HepG2 (cell line): ENCODE data around the gene FZD7. TPM values are rescaled to one million over a fixed set of nuclear protein-coding genes. Genes with fewer than 3 reads are reported as not detected.

Experiments
- ATAC-seq: fragments of 200-7000 bp; cut with Tn5 transposase; 3 replicates; pipeline ENCODE4 v1.9.1; 2020; ENCODE audit warnings: mild to moderate bottlenecking, moderate library complexity
- BruUV-seq: library from RNA; stranded (reverse); fragments of 400-500 nt; replicated peaks from 2 replicates; lab custom pipeline; 2021; lab: Mats Ljungman, UMichigan
- CTCF ChIA-PET: fragments of 300-600 bp; formaldehyde crosslinking; extraction: SDS; loops from one replicate; lab custom pipeline; 2021; ENCODE audit warnings: low total read pairs, inconsistent platforms, low intra/inter-chr PET ratio; lab: Yijun Ruan, JAX
- POLR2A ChIA-PET: fragments of 350-600 bp; sonication (Branson Sonifier 250); formaldehyde crosslinking; loops from one replicate; lab custom pipeline; 2020; ENCODE audit warnings: antibody characterized with exemption, inconsistent platforms; lab: Yijun Ruan, JAX
- DNase-seq: peaks from one replicate; pipeline ENCODE4 v3.0.0-alpha.2; 2015; ENCODE audit warnings: low spot score
- FAIRE-seq: peaks from 3 replicates; lab custom pipeline; 2011; peaks lifted over from hg19 to GRCh38; lab: Jason Lieb, UNC
- H2AFZ ChIP-seq: one replicate; pipeline ENCODE4 v1.6.1; 2011; ENCODE audit warnings: low read length, inconsistent platforms
- H3K27ac ChIP-seq: fragments of 300-600 bp; 3 replicates; pipeline ENCODE4 v1.8.0; 2011; ENCODE audit warnings: mixed run types, mild to moderate bottlenecking, mixed read lengths, low read length, inconsistent platforms; ENCODE audit not compliant: insufficient read depth; ENCODE audit errors: extremely low read length
- H3K27me3 ChIP-seq, 2 experiments: fragments of 200-600 bp in 1 of 2; 2 replicates in 1 of 2; 3 replicates in 1 of 2; pipeline versions ENCODE4 v1.6.0 to v1.8.0; 2011; ENCODE audit warnings: low read length in 2 of 2, mild to moderate bottlenecking in 2 of 2, moderate library complexity in 2 of 2, inconsistent platforms in 1 of 2; ENCODE audit not compliant: insufficient read depth in 2 of 2, control insufficient read depth in 1 of 2
- H3K36me3 ChIP-seq, 2 experiments: fragments of 200-600 bp in 1 of 2; replicated peaks in 1 of 2; 2 replicates in 1 of 2; 3 replicates in 1 of 2; pipeline versions ENCODE4 v1.5.1 to v1.8.0; 2011; ENCODE audit warnings: low read length in 2 of 2, inconsistent platforms in 1 of 2; ENCODE audit not compliant: insufficient read depth in 2 of 2, control insufficient read depth in 1 of 2
- H3K4me1 ChIP-seq: 2 replicates; pipeline ENCODE4 v1.5.1; 2012; ENCODE audit warnings: low read length, inconsistent platforms; ENCODE audit not compliant: insufficient read depth
- H3K4me2 ChIP-seq: 2 replicates; pipeline ENCODE4 v1.6.0; 2011; ENCODE audit warnings: low read depth, low read length, inconsistent platforms
- H3K4me3 ChIP-seq, 3 experiments: fragments of 200-600 bp in 1 of 3; sonication (generic), shearing (Covaris generic) in 1 of 3; replicated peaks in 1 of 3; 2 replicates each; pipeline ENCODE4 v1.5.1; 2011 to 2016; ENCODE audit warnings: low read length in 3 of 3, inconsistent platforms in 2 of 3, low read depth in 2 of 3, mild to moderate bottlenecking in 2 of 3, control low read depth in 1 of 3, mixed read lengths in 1 of 3; ENCODE audit not compliant: insufficient read depth in 1 of 3
- H3K79me2 ChIP-seq: one replicate; pipeline ENCODE4 v1.6.1; 2011; ENCODE audit warnings: low read length, inconsistent platforms; ENCODE audit not compliant: insufficient read depth
- H3K9ac ChIP-seq: 2 replicates; pipeline ENCODE4 v1.6.0; 2011; ENCODE audit warnings: mild to moderate bottlenecking, low read depth, low read length, inconsistent platforms; ENCODE audit not compliant: insufficient read depth
- H3K9me3 ChIP-seq: 2 replicates; pipeline ENCODE4 v1.5.1; 2012; ENCODE audit warnings: mild to moderate bottlenecking, low read length
- H4K20me1 ChIP-seq: 2 replicates; pipeline ENCODE4 v1.6.0; 2011; ENCODE audit warnings: inconsistent platforms, mild to moderate bottlenecking, low read length, moderate library complexity; ENCODE audit not compliant: insufficient read depth
- CENPT ChIP-seq: sonication (generic); formaldehyde crosslinking; IDR thresholded peaks from 2 replicates; pipeline ENCODE4 v1.8.0; 2022; ENCODE audit warnings: low read depth, mild to moderate bottlenecking, moderate library complexity, missing genetic modification reagents
- CREB1 ChIP-seq, 2 experiments: fragments of 450-650 bp in 1 of 2; IDR thresholded peaks; 2 replicates each; pipeline ENCODE4 v1.6.1; 2016 to 2017; ENCODE audit warnings: control low read depth in 1 of 2, mild to moderate bottlenecking in 1 of 2, missing compliant biosample characterization in 1 of 2, missing genetic modification characterization in 1 of 2
- FOXM1 ChIP-seq: sonication (generic); formaldehyde crosslinking; IDR thresholded peaks from 2 replicates; pipeline ENCODE4 v1.5.0; 2020; ENCODE audit warnings: missing genetic modification reagents
- NCOR1 ChIP-seq: fragments of 200-600 bp; sonication (generic); IDR thresholded peaks from 2 replicates; pipeline ENCODE4 v1.7.0; 2017; ENCODE audit warnings: antibody characterized with exemption, low read length, borderline replicate concordance
- SALL1 ChIP-seq: sonication (generic); formaldehyde crosslinking; IDR thresholded peaks from 2 replicates; pipeline ENCODE4 v1.8.0; 2022; ENCODE audit warnings: mild to moderate bottlenecking, missing genetic modification reagents
- SIN3B ChIP-seq: fragments of 150-350 bp; IDR thresholded peaks from 2 replicates; pipeline ENCODE4 v1.6.1; 2014; ENCODE audit warnings: low read length
- THAP8 ChIP-seq: sonication (generic); formaldehyde crosslinking; IDR thresholded peaks from 2 replicates; pipeline ENCODE4 v1.5.1; 2020; ENCODE audit warnings: missing genetic modification reagents, mild to moderate bottlenecking, borderline replicate concordance
- YY1 ChIP-seq: IDR thresholded peaks from 2 replicates; pipeline ENCODE4 v1.6.1; 2011; ENCODE audit warnings: low read length, low read depth, moderate library complexity, mild to moderate bottlenecking; ENCODE audit not compliant: insufficient read depth, insufficient replicate concordance
- ZNF276 ChIP-seq: sonication (generic); formaldehyde crosslinking; IDR thresholded peaks from 2 replicates; pipeline ENCODE4 v1.4.0; 2020; ENCODE audit warnings: mild to moderate bottlenecking, low read depth, missing genetic modification reagents
- WGBS: methylation state at CpG from one replicate; pipeline ENCODE4 v1.1.6; 2017; ENCODE audit warnings: low lambda C conversion rate; 5-methylcytosine and 5-hydroxymethylcytosine counted together
- in situ Hi-C: cut with HindIII; loops from 2 replicates; pipeline ENCODE4 v1.10.0; 2017; ENCODE audit warnings: low pct_unique_long_range_greater_than_20kb; ENCODE audit not compliant: extremely low pct_ligation_motif_present
- intact Hi-C: fragments of 100-400 bp; cut with micrococcal nuclease; formaldehyde crosslinking; loops from one replicate; pipeline ENCODE4 v1.10.0; 2022; ENCODE audit not compliant: unreplicated experiment
- polyA plus RNA-seq, 8 experiments: library from polyadenylated mRNA; depleted of rRNA in 3 of 8; stranded (reverse) in 7 of 8; unstranded in 1 of 8; fragments of >200 nt; fragmentation: Illumina TruSeq in 4 of 8; extraction: Trizol in 4 of 8; gene quantifications; 2 replicates each; pipeline versions ENCODE4 v1.2.1 to v1.2.3, GENCODE V29; 2011 to 2016; ENCODE audit warnings: low read depth in 4 of 8, missing spikeins in 1 of 8, mixed read lengths in 1 of 8; ENCODE audit not compliant: insufficient read depth in 1 of 8
- total RNA-seq, 5 experiments: library from RNA; depleted of rRNA; stranded (reverse); fragments of >200 nt; fragmentation: Illumina TruSeq; extraction: Trizol; gene quantifications; 2 replicates each; pipeline ENCODE4 v1.2.3, GENCODE V29; 2016; ENCODE audit warnings: low read depth in 1 of 5

FZD7 gene
- total and polyA plus RNA-seq, 2 of the 13 experiments (the other 11 are each of a cell fraction or from before 2014, with no cell fraction given): 0.13 to 0.38 TPM

DNA sequence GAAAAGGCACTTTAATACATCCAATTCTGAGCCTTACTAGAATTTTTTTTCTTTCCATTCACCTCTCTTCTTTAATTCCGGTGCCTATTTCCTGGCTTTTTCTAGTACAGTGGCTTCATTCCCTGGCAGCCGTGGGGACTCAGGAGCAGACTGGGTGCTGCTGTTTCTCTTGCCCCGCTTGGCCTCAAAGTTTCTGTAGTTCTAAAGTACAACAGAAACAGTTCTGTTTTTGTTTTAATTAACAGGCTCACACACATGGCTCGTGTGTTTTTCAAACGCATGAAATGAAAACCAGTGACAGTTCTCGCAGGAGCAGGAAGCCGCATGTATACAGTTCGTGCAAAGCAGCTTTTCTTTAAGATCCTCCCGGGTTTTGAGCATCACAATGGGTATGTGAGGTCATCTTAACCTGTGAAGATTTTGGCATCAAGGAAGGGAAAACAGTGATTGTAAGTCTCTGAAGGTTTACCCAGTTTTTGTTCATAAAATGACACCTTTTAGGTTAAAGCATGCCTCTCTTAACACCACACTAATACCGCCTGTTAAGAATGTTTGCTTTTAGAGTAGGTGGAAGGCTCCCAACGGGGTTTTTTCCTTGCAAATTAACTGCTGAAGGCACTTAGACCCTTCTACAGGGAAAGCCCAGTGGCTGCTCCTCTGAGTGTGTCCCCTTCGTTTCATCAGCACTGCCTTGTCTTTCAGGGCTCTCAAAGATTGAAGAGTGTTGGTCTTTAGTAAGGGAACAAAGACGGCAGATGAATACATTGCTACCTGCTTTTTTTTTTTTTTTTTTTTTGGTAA lies 5.8 kb downstream of the FZD7 start:
- H3K4me1 ChIP-seq: peaks cover 21% of the 10 kb centered on the region; the same call in 1 of the 2 replicates
- in situ Hi-C loops: no loop called here

More for the DNA sequence above, 5.8 kb downstream of the FZD7 start:
- Histone ChIP-seq H3K4me2 (peak overlapping the region; percentile 26), H3K36me3 (no peaks in the 10 kb centered on the region), H3K9ac (no peak overlapping the region), H4K20me1 (no peaks in the 10 kb centered on the region), H2AFZ (no peak overlapping the region), H3K9me3 (no peaks in the 10 kb centered on the region), H3K79me2 (no peaks in the 10 kb centered on the region), H3K27me3 (peaks cover 0 to 27% of the 10 kb centered on the region in 2 experiments; a peak in 3 of 5 replicates), H3K4me3 (no peak overlapping the region), H3K27ac (no peak overlapping the region)
- CTCF ChIA-PET: no interaction called here
- POLR2A ChIA-PET: no interaction called here
- intact Hi-C loops: no loop called here
- ATAC-seq: peak; percentile 29; the same call in 1 of the 3 replicates
- no TSS peak for BruUV-seq
- no peak for TF ChIP-seq CENPT (CRISPR knock-in tag)
- TF ChIP-seq THAP8: no peak
- no peak for TF ChIP-seq FOXM1 (CRISPR knock-in tag)
- no peak for TF ChIP-seq CREB1 (IDR thresholded peaks at IDR 0.05)
- no peak for TF ChIP-seq CREB1 (CRISPR knock-in tag; IDR thresholded peaks at IDR 0.05)
- no peak for TF ChIP-seq SIN3B
- TF ChIP-seq YY1: no peak
- no peak for TF ChIP-seq ZNF276 (CRISPR knock-in tag)
- TF ChIP-seq SALL1 (CRISPR knock-in tag): no peak
- TF ChIP-seq NCOR1: no peak
- WGBS: 23% methylated on average over 13 of the region's 13 CpGs
- no peak for DNase-seq
- FAIRE-seq: no peak
